Smooth muscle cell (in vitro differentiated cells): Measurements from ENCODE around the gene OR2A14. TPM values are rescaled to one million over a fixed set of nuclear protein-coding genes. Genes with fewer than 3 reads are reported as not detected.

ENCODE experiments used
- DNase-seq: peaks from one replicate; lab custom pipeline; 2025; ENCODE audit not compliant: unreplicated experiment; lab: John Stamatoyannopoulos, UW
- H2AFZ ChIP-seq: fragments of 200-600 bp; sonication (generic); 2 replicates; pipeline ENCODE4 v1.6.0; 2016; ENCODE audit warnings: antibody characterized with exemption, low read depth, mild to moderate bottlenecking
- H3F3A ChIP-seq: fragments of 200-600 bp; sonication (generic); 2 replicates; pipeline ENCODE4 v1.6.0; 2017; ENCODE audit warnings: antibody characterized with exemption, low read depth
- H3K27ac ChIP-seq: fragments of 200-600 bp; sonication (generic); 2 replicates; pipeline ENCODE4 v1.5.1; 2016; ENCODE audit warnings: low read depth, mild to moderate bottlenecking
- H3K27me3 ChIP-seq: fragments of 200-600 bp; sonication (generic); 2 replicates; pipeline ENCODE4 v1.6.1; 2016; ENCODE audit warnings: low read depth, mild to moderate bottlenecking
- H3K36me3 ChIP-seq: fragments of 200-600 bp; sonication (generic); 2 replicates; pipeline ENCODE4 v1.5.1; 2016; ENCODE audit warnings: low read depth
- H3K4me1 ChIP-seq: fragments of 200-600 bp; sonication (generic); 2 replicates; pipeline ENCODE4 v1.5.1; 2016; ENCODE audit warnings: low read depth
- H3K4me2 ChIP-seq: fragments of 200-600 bp; sonication (generic); 2 replicates; pipeline ENCODE4 v1.6.0; 2016; ENCODE audit warnings: mild to moderate bottlenecking
- H3K4me3 ChIP-seq: fragments of 200-600 bp; sonication (generic); 2 replicates; pipeline ENCODE4 v1.5.1; 2016; ENCODE audit warnings: mild to moderate bottlenecking
- H3K79me2 ChIP-seq: fragments of 200-600 bp; sonication (generic); 2 replicates; pipeline ENCODE4 v1.6.0; 2016; ENCODE audit warnings: low read depth, mild to moderate bottlenecking
- H3K9ac ChIP-seq: fragments of 200-600 bp; sonication (generic); 2 replicates; pipeline ENCODE4 v1.6.0; 2016; ENCODE audit warnings: low read depth
- H3K9me3 ChIP-seq: fragments of 200-600 bp; sonication (generic); replicated peaks from 2 replicates; pipeline ENCODE4 v1.5.1; 2016; ENCODE audit warnings: low read depth
- H4K20me1 ChIP-seq: fragments of 200-600 bp; sonication (generic); 2 replicates; pipeline ENCODE4 v1.6.0; 2016; ENCODE audit warnings: low read depth
- WGBS: methylation state at CpG from one replicate; pipeline ENCODE4 v1.1.7; 2016; ENCODE audit warnings: low lambda C conversion rate; 5-methylcytosine and 5-hydroxymethylcytosine counted together
- polyA plus RNA-seq: library from polyadenylated mRNA; unstranded; fragments of >200 nt; fragmentation: Nextera tagmentation; extraction: Ambion mirVana; gene quantifications from 2 replicates; pipeline ENCODE4 v1.2.1, GENCODE V29; 2016
- total RNA-seq: library from RNA; depleted of rRNA; stranded (reverse); fragments of >200 nt; gene quantifications from 2 replicates; pipeline ENCODE4 v1.2.3, GENCODE V29; 2014
- TF ChIP-seq, protein P1 (sequence below): fragments of 200-600 bp; sonication (generic); IDR thresholded peaks from 2 replicates; pipeline ENCODE4 v1.5.1; 2017; ENCODE audit warnings: borderline replicate concordance, mild to moderate bottlenecking, antibody characterized with exemption; ENCODE audit not compliant: insufficient read depth, poor library complexity, severe bottlenecking

OR2A14 gene, protein sequence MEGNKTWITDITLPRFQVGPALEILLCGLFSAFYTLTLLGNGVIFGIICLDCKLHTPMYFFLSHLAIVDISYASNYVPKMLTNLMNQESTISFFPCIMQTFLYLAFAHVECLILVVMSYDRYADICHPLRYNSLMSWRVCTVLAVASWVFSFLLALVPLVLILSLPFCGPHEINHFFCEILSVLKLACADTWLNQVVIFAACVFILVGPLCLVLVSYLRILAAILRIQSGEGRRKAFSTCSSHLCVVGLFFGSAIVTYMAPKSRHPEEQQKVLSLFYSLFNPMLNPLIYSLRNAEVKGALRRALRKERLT
- total RNA-seq (not detected in 2 replicates), polyA plus RNA-seq (not detected in 2 replicates)

DNA sequence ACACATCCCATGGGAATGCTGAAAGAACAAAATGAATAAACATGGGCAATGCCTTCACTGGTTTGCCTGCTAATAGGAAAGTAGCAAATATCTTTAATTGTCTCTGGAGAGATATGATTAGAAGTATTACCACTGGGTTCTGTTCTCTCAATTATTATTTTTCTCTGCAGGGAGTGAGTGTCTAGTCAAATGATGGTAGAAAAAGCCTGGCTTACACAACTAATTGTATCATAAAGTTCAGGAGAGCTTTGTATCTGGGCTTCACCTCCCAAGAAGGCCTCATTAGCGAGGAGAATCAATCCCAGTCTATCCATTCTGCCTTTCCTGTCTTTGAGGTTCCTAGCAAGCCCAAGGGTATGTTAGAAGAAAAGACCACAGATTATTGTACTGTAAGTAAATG, at the start of gene OR2A14:
Gene OR2A14, plus strand, starts transcription at position 301 of the 400 bp plus-strand sequence. CDS start 5,937 bp downstream, outside the sequence.
- Histone ChIP-seq H3K36me3 (no peaks in the 10 kb centered on the region), H3K27ac (no peak within 1 kb of the TSS), H4K20me1 (no peaks in the 10 kb centered on the region), H3K4me2 (no peak within 1 kb of the TSS), H2AFZ (no peak within 1 kb of the TSS), H3K4me3 (no peak within 1 kb of the TSS), H3K4me1 (no peaks in the 10 kb centered on the region), H3F3A (no peaks in the 10 kb centered on the region), H3K27me3 (no peaks in the 10 kb centered on the region), H3K9ac (no peak within 1 kb of the TSS), H3K9me3 (no peaks in the 10 kb centered on the region), H3K79me2 (no peaks in the 10 kb centered on the region)
- 96% methylated on average over 1 of the region's 1 CpG for WGBS
- TF ChIP-seq, protein P1, sequence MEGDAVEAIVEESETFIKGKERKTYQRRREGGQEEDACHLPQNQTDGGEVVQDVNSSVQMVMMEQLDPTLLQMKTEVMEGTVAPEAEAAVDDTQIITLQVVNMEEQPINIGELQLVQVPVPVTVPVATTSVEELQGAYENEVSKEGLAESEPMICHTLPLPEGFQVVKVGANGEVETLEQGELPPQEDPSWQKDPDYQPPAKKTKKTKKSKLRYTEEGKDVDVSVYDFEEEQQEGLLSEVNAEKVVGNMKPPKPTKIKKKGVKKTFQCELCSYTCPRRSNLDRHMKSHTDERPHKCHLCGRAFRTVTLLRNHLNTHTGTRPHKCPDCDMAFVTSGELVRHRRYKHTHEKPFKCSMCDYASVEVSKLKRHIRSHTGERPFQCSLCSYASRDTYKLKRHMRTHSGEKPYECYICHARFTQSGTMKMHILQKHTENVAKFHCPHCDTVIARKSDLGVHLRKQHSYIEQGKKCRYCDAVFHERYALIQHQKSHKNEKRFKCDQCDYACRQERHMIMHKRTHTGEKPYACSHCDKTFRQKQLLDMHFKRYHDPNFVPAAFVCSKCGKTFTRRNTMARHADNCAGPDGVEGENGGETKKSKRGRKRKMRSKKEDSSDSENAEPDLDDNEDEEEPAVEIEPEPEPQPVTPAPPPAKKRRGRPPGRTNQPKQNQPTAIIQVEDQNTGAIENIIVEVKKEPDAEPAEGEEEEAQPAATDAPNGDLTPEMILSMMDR: no peak
- no peak for DNase-seq

DNA sequence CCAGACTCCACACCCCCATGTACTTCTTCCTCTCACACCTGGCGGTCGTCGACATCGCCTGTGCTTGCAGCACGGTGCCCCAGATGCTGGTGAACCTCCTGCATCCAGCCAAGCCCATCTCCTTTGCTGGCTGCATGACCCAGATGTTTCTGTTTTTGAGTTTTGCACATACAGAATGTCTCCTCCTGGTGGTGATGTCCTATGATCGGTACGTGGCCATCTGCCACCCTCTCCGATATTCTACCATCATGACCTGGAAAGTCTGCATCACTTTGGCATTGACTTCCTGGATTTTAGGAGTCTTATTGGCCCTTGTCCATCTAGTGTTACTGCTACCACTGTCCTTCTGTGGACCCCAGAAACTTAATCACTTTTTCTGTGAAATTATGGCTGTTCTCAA, 48.6 kb upstream of the OR2A14 start:
- H4K20me1 ChIP-seq: no peaks in the 10 kb centered on the region
- H3K4me3 ChIP-seq: no peak overlapping the region
- no peaks in the 10 kb centered on the region for H3K79me2 ChIP-seq
- H3K4me2 ChIP-seq: no peak overlapping the region
- H3K27me3 ChIP-seq: no peaks in the 10 kb centered on the region
- H3K36me3 ChIP-seq: no peaks in the 10 kb centered on the region
- H3F3A ChIP-seq: no peaks in the 10 kb centered on the region
- no peaks in the 10 kb centered on the region for H3K4me1 ChIP-seq
- no peaks in the 10 kb centered on the region for H3K9me3 ChIP-seq
- no peak overlapping the region for H2AFZ ChIP-seq
- no peak overlapping the region for H3K27ac ChIP-seq
- H3K9ac ChIP-seq: no peak overlapping the region
- WGBS: 97% methylated on average over 8 of the region's 8 CpGs
- TF ChIP-seq, protein P1: no peak
- no peak for DNase-seq

DNA sequence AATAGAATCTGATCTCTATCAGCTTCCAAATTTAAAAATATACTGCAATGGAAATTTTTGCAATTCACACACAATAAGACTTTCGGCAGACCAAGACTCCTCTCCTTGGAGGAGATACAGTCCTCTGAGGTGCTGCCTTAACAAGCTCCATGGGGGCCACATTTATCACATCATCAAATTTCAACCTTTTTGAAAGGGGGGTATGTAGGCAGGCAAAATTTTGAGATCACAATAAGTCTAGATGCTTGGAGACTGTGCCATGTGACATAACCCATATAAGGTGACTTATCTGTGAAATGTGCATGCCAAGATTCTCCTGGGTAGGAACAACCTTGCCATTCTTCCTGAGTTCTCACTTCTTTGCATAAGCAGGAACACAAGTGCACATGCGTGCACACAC, 37.0 kb upstream of the OR2A14 start, which contains the start of gene OR2A12:
Gene OR2A12, plus strand, starts transcription at position 301 of the 400 bp plus-strand sequence. CDS start 8,830 bp downstream, outside the sequence.
- no peak for DNase-seq
- Histone ChIP-seq H3K4me3 (no peak within 1 kb of the TSS), H3F3A (no peaks in the 10 kb centered on the region), H3K4me2 (no peak within 1 kb of the TSS), H3K79me2 (no peaks in the 10 kb centered on the region), H3K9me3 (no peaks in the 10 kb centered on the region), H3K9ac (no peak within 1 kb of the TSS), H3K4me1 (no peaks in the 10 kb centered on the region), H4K20me1 (no peaks in the 10 kb centered on the region), H3K27ac (no peak within 1 kb of the TSS), H2AFZ (no peak within 1 kb of the TSS), H3K27me3 (no peaks in the 10 kb centered on the region), H3K36me3 (no peaks in the 10 kb centered on the region)
- 95% methylated on average over 2 of the region's 2 CpGs for WGBS
- TF ChIP-seq, protein P1: no peak

DNA sequence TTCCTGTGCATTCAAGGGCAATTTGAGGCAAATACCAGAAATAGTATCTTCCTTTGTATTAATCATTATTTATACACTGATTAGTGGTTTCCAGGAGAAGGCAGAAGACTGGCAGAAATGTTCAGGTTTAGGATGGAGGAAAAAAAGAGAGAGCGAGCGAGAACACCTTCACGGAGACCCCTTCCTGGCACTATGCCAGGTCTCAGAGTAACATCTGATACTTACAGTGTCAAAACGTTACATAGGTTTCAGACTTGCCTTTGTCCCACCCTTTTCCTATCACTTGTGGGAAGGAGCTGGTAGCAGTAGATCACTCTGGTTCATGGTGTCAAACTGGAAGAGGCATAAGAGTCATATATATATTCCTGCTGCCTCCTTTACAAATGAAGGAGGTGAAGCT, 36.2 kb upstream of the OR2A14 start:
- Histone ChIP-seq H3K4me2 (no peak overlapping the region), H4K20me1 (no peaks in the 10 kb centered on the region), H3K79me2 (no peaks in the 10 kb centered on the region), H3K27ac (no peak overlapping the region), H2AFZ (no peak overlapping the region), H3K27me3 (no peaks in the 10 kb centered on the region), H3K4me1 (no peaks in the 10 kb centered on the region), H3K9me3 (no peaks in the 10 kb centered on the region), H3F3A (no peaks in the 10 kb centered on the region), H3K9ac (no peak overlapping the region), H3K4me3 (no peak overlapping the region), H3K36me3 (no peaks in the 10 kb centered on the region)
- TF ChIP-seq, protein P1: no peak
- DNase-seq: no peak
- 87% methylated on average over 4 of the region's 4 CpGs for WGBS
